C4-2B (cell line): ENCODE data around the gene TEKTIP1.

Experiments
- H3K27ac ChIP-seq: fragments of 450-650 bp; 2 replicates; pipeline ENCODE4 v1.5.1; 2017
- CTCF ChIP-seq: fragments of 450-650 bp; conservative IDR thresholded peaks from 2 replicates; pipeline ENCODE4 v1.5.1; 2017; ENCODE audit warnings: mild to moderate bottlenecking
- ZFX ChIP-seq: fragments of 450-650 bp; IDR thresholded peaks from 2 replicates; pipeline ENCODE4 v1.6.1; 2017

Gene TEKTIP1

GRCh38 chr19:3509566-3509989, 29.4 kb upstream of the TEKTIP1 start:
- no peak overlapping the region for H3K27ac ChIP-seq

GRCh38 chr19:3510727-3511126, 28.2 kb upstream of the TEKTIP1 start:
- no peak overlapping the region for H3K27ac ChIP-seq
- TF ChIP-seq CTCF (no peak), ZFX (no peak)

More at GRCh38 chr19:3509566-3509989, 29.4 kb upstream of the TEKTIP1 start:
- TF ChIP-seq ZFX (no peak), CTCF (no peak)

- no peak for TF ChIP-seq CTCF
- TF ChIP-seq ZFX = no peak
- H3K27ac ChIP-seq = no peak overlapping the region
Observed at GRCh38 chr19:3511506-3512251, 27.3 kb upstream of the TEKTIP1 start.

GRCh38 chr19:3512562-3513228, 26.3 kb upstream of the TEKTIP1 start:
- no peak overlapping the region for H3K27ac ChIP-seq
- TF ChIP-seq ZFX (no peak), CTCF (no peak)

- TF ChIP-seq CTCF (no peak), ZFX (no peak)
- H3K27ac ChIP-seq = no peak overlapping the region
Observed at GRCh38 chr19:3513229-3514140, 25.5 kb upstream of the TEKTIP1 start.

GRCh38 chr19:3514930-3515329, 24.0 kb upstream of the TEKTIP1 start:
- H3K27ac ChIP-seq = no peak overlapping the region
- TF ChIP-seq CTCF (no peak), ZFX (no peak)
